K562 (cell line): ENCODE measurements around the gene BDP1. TPM values are rescaled to one million over a fixed set of nuclear protein-coding genes. Genes with fewer than 3 reads are reported as not detected.

ENCODE experiments used
- ARID1B ChIP-seq: fragments of 450-650 bp; IDR thresholded peaks from 2 replicates; pipeline ENCODE4 v1.6.1; 2016; ENCODE audit warnings: antibody characterized with exemption, mild to moderate bottlenecking, inconsistent platforms
- BRD4 ChIP-seq: fragments of 200-600 bp; sonication (generic); IDR thresholded peaks from 2 replicates; pipeline ENCODE4 v1.6.1; 2017; ENCODE audit warnings: inconsistent platforms
- CSDE1 ChIP-seq, 2 experiments: fragments of 450-650 bp; IDR thresholded peaks; 2 replicates each; pipeline ENCODE4 v1.6.1; 2016; ENCODE audit warnings: mild to moderate bottlenecking in 1 of 2
- CTBP1 ChIP-seq: fragments of 450-650 bp; IDR thresholded peaks from 2 replicates; pipeline ENCODE4 v1.6.1; 2016; ENCODE audit warnings: borderline replicate concordance
- DIDO1 ChIP-seq: fragments of 450-650 bp; IDR thresholded peaks from 2 replicates; pipeline ENCODE4 v1.6.1; 2016; ENCODE audit warnings: low read depth, missing biosample characterization, missing genetic modification characterization
- ERF ChIP-seq: fragments of 450-650 bp; formaldehyde crosslinking; IDR thresholded peaks from 2 replicates; pipeline ENCODE4 v1.4.0; 2020; ENCODE audit warnings: mild to moderate bottlenecking, mixed read lengths
- HDAC1 ChIP-seq, 2 experiments: fragments of 450-650 bp; IDR thresholded peaks; 2 replicates each; pipeline ENCODE4 v1.6.1; 2016 to 2017; ENCODE audit warnings: inconsistent platforms in 1 of 2, mild to moderate bottlenecking in 1 of 2, moderate library complexity in 1 of 2
- JUNB ChIP-seq: fragments of 450-650 bp; formaldehyde crosslinking; conservative IDR thresholded peaks from 2 replicates; pipeline ENCODE4 v1.4.0; 2020; ENCODE audit warnings: mild to moderate bottlenecking
- KAT7 ChIP-seq: sonication (generic); formaldehyde crosslinking; IDR thresholded peaks from 2 replicates; pipeline ENCODE4 v1.8.0; 2022; ENCODE audit warnings: missing genetic modification reagents, mild to moderate bottlenecking, borderline replicate concordance
- KLF1 ChIP-seq: fragments of 450-650 bp; IDR thresholded peaks from 2 replicates; pipeline ENCODE4 v1.6.1; 2016; ENCODE audit warnings: missing genetic modification characterization, missing compliant biosample characterization
- MCM7 ChIP-seq, 2 experiments: fragments of 450-650 bp; IDR thresholded peaks; 2 replicates each; pipeline ENCODE4 v1.6.1; 2016 to 2018
- MYNN ChIP-seq, 2 experiments: sonication (generic); formaldehyde crosslinking in 1 of 2; IDR thresholded peaks; 2 replicates each; pipeline versions ENCODE4 v1.5.0 to v1.6.1; 2016 to 2020; ENCODE audit warnings: antibody characterized with exemption in 1 of 2, missing genetic modification reagents in 1 of 2
- NELFE ChIP-seq: IDR thresholded peaks from 2 replicates; pipeline ENCODE4 v1.6.1; 2011; ENCODE audit warnings: mild to moderate bottlenecking; ENCODE audit not compliant: insufficient read depth, insufficient read length
- NFRKB ChIP-seq: fragments of 450-650 bp; IDR thresholded peaks from 2 replicates; pipeline ENCODE4 v1.6.1; 2016; ENCODE audit warnings: low read depth
- PHF8 ChIP-seq: fragments of 200-600 bp; sonication (generic); IDR thresholded peaks from 2 replicates; pipeline ENCODE4 v1.6.1; 2012; ENCODE audit warnings: mixed run types, mild to moderate bottlenecking, inconsistent platforms, low read length, moderate library complexity, borderline replicate concordance
- SAFB ChIP-seq: fragments of 200-400 bp; formaldehyde crosslinking; IDR thresholded peaks from 2 replicates; pipeline ENCODE4 v1.6.1; 2017; ENCODE audit warnings: low read depth, low read length, borderline replicate concordance
- TBP ChIP-seq: optimal IDR thresholded peaks from 2 replicates; pipeline ENCODE3; 2011; ENCODE audit warnings: low read depth, low read length, improper control_type of control experiment
- TEAD4 ChIP-seq, 2 experiments: sonication (generic) in 1 of 2; formaldehyde crosslinking in 1 of 2; IDR thresholded peaks; 2 replicates each; pipeline versions ENCODE4 v1.6.1 to v1.8.0; 2012 to 2022; ENCODE audit warnings: borderline replicate concordance in 1 of 2, inconsistent platforms in 1 of 2, low read length in 1 of 2, mild to moderate bottlenecking in 1 of 2, missing genetic modification reagents in 1 of 2
- ZNF780A ChIP-seq: fragments of 250-450 bp; sonication (Bioruptor Pico); IDR thresholded peaks from 2 replicates; pipeline ENCODE4 v1.5.0; 2021; ENCODE audit warnings: mild to moderate bottlenecking
- polyA plus RNA-seq, 8 experiments: library from polyadenylated mRNA; depleted of rRNA in 4 of 8; stranded (reverse) in 5 of 8; unstranded in 3 of 8; fragments of >200 nt; fragmentation: Nextera tagmentation in 2 of 8; fragmentation: Illumina TruSeq in 1 of 8; extraction: Ambion mirVana in 2 of 8; extraction: Trizol in 1 of 8; gene quantifications; 2 replicates each; pipeline versions ENCODE4 v1.2.1 to v1.2.3, GENCODE V29; 2011 to 2014; ENCODE audit warnings: inconsistent platforms in 1 of 8, missing spikeins in 1 of 8
- total RNA-seq, 7 experiments: library from RNA; depleted of rRNA in 6 of 7; stranded (reverse); fragments of >200 nt in 6 of 7; fragmentation: Illumina TruSeq in 2 of 7; extraction: Trizol in 2 of 7; gene quantifications; 2 replicates each; pipeline versions ENCODE4 v1.2.1 to v1.2.3, GENCODE V29; 2011 to 2021; ENCODE audit warnings: low replicate concordance in 1 of 7
- TF ChIP-seq, protein P1 (sequence below), 3 experiments: IDR thresholded peaks in 2 of 3; conservative IDR thresholded peaks in 1 of 3; 2 replicates each; pipeline ENCODE4 v1.5.1; 2011 to 2012; ENCODE audit warnings: low read length in 3 of 3, mild to moderate bottlenecking in 3 of 3, control low read depth in 2 of 3, improper control_type of control experiment in 1 of 3, inconsistent platforms in 1 of 3, low read depth in 1 of 3, mixed read lengths in 1 of 3, moderate library complexity in 1 of 3; ENCODE audit not compliant: insufficient read depth in 2 of 3
- TF ChIP-seq, protein P2 (sequence below): sonication (generic); formaldehyde crosslinking; IDR thresholded peaks from 2 replicates; pipeline ENCODE4 v1.4.0; 2020; ENCODE audit warnings: mild to moderate bottlenecking, missing genetic modification reagents
- TF ChIP-seq, protein P3 (sequence below): fragments of 200-800 bp; sonication (Bioruptor generic); IDR thresholded peaks from 2 replicates; pipeline ENCODE4 v1.6.1; 2017; ENCODE audit warnings: missing genetic modification characterization, missing compliant biosample characterization

Gene BDP1
- total and polyA plus RNA-seq, 9 of the 15 experiments (the other 6 are each of a cell fraction or from before 2014, with no cell fraction given), result 6.9 to 47.3 (median 23.9) TPM

DNA sequence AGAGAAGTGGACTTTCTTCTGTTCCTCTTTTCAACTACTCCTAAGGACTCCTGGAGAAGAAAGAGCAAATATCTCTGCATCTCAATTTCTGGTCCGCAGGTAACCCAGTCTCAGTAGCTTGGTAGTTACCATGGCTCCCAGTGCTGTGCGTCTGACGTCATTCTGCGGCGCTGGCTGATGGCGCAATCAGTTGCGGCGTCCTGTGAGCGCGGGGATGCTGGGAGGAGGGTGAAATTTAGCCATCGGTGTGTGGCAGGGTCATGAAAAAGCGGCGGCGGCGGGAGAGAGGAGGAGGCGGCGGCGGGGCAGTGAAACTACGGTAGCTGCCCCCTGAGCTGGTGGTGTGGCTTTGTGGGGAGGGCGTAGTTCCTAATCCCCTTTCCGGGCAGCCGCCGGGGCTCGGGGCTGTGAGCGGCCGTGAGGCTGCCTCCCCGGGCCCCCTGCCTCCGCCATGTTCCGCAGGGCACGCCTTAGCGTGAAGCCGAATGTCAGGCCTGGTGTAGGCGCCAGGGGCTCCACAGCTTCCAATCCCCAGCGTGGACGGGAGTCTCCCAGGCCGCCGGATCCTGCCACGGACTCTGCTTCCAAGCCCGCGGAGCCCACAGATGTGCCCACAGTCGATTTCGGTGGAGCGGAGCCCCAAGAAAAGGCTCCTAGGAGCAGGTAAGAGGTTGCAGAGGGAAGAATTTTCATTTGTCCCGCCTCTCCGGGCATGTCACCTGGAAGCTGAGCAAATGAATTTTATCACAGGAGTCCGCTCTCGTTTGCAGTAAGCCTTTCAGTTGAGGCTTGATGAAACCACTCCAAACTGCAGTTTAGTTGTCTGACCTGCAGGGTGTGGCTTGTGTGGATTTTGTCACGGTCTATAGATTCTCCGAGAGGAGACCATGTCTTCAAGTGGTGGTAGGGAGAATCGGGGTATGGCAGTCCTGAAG, at the start of gene BDP1 (continued):
- TF ChIP-seq TBP (peak; percentile 81), NFRKB (peak; percentile 93), KAT7 (CRISPR knock-in tag) (peak; percentile 78; the same call in 1 of the 2 replicates), MYNN (IDR thresholded peaks at IDR 0.05) (no peak), MYNN (CRISPR knock-in tag; IDR thresholded peaks at IDR 0.05) (no peak), KLF1 (peak; percentile 54; the same call in 1 of the 2 replicates), ARID1B (peak; percentile 42; the same call in 1 of the 2 replicates), JUNB (CRISPR knock-in tag) (peak; percentile 77), PHF8 (peak; percentile 87), CTBP1 (peak; percentile 60; the same call in 1 of the 2 replicates), CSDE1 (IDR thresholded peaks at IDR 0.05) (peak in 1 of 2 experiments; percentile 98; a peak in 2 of 4 replicates), ERF (CRISPR knock-in tag) (no peak), MCM7 (IDR thresholded peaks at IDR 0.05) (no peak), DIDO1 (tag) (peak; percentile 91), SAFB (0 out of 2 replicates have a peak, but pooled peaks have one; percentile 57), NELFE (no peak), BRD4 (0 out of 2 replicates have a peak, but pooled peaks have one; percentile 58), HDAC1 (IDR thresholded peaks at IDR 0.05) (peak in 1 of 2 experiments; percentile 86; a peak in 2 of 4 replicates), TEAD4 (IDR thresholded peaks at IDR 0.05; ENCODE audit: low read length) (peak; percentile 27; the same call in 1 of the 2 replicates), TEAD4 (CRISPR knock-in tag; IDR thresholded peaks at IDR 0.05; ENCODE audit: borderline replicate concordance) (no peak), ZNF780A (CRISPR knock-in tag) (no peak)
- TF ChIP-seq, protein P1, sequence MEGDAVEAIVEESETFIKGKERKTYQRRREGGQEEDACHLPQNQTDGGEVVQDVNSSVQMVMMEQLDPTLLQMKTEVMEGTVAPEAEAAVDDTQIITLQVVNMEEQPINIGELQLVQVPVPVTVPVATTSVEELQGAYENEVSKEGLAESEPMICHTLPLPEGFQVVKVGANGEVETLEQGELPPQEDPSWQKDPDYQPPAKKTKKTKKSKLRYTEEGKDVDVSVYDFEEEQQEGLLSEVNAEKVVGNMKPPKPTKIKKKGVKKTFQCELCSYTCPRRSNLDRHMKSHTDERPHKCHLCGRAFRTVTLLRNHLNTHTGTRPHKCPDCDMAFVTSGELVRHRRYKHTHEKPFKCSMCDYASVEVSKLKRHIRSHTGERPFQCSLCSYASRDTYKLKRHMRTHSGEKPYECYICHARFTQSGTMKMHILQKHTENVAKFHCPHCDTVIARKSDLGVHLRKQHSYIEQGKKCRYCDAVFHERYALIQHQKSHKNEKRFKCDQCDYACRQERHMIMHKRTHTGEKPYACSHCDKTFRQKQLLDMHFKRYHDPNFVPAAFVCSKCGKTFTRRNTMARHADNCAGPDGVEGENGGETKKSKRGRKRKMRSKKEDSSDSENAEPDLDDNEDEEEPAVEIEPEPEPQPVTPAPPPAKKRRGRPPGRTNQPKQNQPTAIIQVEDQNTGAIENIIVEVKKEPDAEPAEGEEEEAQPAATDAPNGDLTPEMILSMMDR (IDR thresholded peaks at IDR 0.05 in 2 of 3, conservative IDR thresholded peaks at IDR 0.05 in 1 of 3; ENCODE audit: insufficient read depth in 2 of 3, low read depth in 1 of 3, low read length in 3 of 3), result peak; percentile 29 to 54 (median 46); a peak in 5 of 6 replicates
- TF ChIP-seq, protein P2, sequence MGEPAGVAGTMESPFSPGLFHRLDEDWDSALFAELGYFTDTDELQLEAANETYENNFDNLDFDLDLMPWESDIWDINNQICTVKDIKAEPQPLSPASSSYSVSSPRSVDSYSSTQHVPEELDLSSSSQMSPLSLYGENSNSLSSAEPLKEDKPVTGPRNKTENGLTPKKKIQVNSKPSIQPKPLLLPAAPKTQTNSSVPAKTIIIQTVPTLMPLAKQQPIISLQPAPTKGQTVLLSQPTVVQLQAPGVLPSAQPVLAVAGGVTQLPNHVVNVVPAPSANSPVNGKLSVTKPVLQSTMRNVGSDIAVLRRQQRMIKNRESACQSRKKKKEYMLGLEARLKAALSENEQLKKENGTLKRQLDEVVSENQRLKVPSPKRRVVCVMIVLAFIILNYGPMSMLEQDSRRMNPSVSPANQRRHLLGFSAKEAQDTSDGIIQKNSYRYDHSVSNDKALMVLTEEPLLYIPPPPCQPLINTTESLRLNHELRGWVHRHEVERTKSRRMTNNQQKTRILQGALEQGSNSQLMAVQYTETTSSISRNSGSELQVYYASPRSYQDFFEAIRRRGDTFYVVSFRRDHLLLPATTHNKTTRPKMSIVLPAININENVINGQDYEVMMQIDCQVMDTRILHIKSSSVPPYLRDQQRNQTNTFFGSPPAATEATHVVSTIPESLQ (CRISPR knock-in tag), result no peak
- TF ChIP-seq, protein P3, sequence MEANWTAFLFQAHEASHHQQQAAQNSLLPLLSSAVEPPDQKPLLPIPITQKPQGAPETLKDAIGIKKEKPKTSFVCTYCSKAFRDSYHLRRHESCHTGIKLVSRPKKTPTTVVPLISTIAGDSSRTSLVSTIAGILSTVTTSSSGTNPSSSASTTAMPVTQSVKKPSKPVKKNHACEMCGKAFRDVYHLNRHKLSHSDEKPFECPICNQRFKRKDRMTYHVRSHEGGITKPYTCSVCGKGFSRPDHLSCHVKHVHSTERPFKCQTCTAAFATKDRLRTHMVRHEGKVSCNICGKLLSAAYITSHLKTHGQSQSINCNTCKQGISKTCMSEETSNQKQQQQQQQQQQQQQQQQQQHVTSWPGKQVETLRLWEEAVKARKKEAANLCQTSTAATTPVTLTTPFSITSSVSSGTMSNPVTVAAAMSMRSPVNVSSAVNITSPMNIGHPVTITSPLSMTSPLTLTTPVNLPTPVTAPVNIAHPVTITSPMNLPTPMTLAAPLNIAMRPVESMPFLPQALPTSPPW (CRISPR knock-in tag), result peak; percentile 39; the same call in 1 of the 2 replicates
